NCI-H774 (cell line): ENCODE data around the gene BCL6.

ENCODE experiments used
- DNase-seq: peaks from one replicate; lab custom pipeline; 2025; lab: John Stamatoyannopoulos, UW

Gene BCL6

GRCh38 chr3:187745201-187746058, at the start of gene BCL6:
Gene BCL6, minus strand, starts transcription at chr3:187745468. Its CDS starts 11,775 bp downstream, at chr3:187733693.
- peak; percentile 99 for DNase-seq

- no peak for DNase-seq
Observed at GRCh38 chr3:187794731-187795130, 49.5 kb upstream of the BCL6 start.

- DNase-seq, result no peak
Observed at GRCh38 chr3:187793618-187794017, 48.4 kb upstream of the BCL6 start.

- no peak for DNase-seq
Observed at GRCh38 chr3:187792521-187792920, 47.3 kb upstream of the BCL6 start.

- no peak for DNase-seq
Observed at GRCh38 chr3:187789872-187790271, 44.6 kb upstream of the BCL6 start.

GRCh38 chr3:187788984-187789857, 44.0 kb upstream of the BCL6 start:
- DNase-seq, result no peak

GRCh38 chr3:187783098-187783497, 37.8 kb upstream of the BCL6 start:
- DNase-seq, result no peak

GRCh38 chr3:187782006-187782405, 36.7 kb upstream of the BCL6 start:
- no peak for DNase-seq

GRCh38 chr3:187781001-187781400, 35.7 kb upstream of the BCL6 start:
- no peak for DNase-seq

GRCh38 chr3:187778726-187779125, 33.5 kb upstream of the BCL6 start:
- DNase-seq, result no peak

- no peak for DNase-seq
Observed at GRCh38 chr3:187777331-187777941, 32.2 kb upstream of the BCL6 start.

GRCh38 chr3:187775549-187775948, 30.3 kb upstream of the BCL6 start:
- no peak for DNase-seq

GRCh38 chr3:187774185-187774789, 29.0 kb upstream of the BCL6 start:
- no peak for DNase-seq

GRCh38 chr3:187773233-187774184, 28.2 kb upstream of the BCL6 start:
- no peak for DNase-seq

GRCh38 chr3:187770224-187770623, 25.0 kb upstream of the BCL6 start:
- DNase-seq, result no peak

- DNase-seq, result no peak
Observed at GRCh38 chr3:187769771-187770170, 24.5 kb upstream of the BCL6 start.

GRCh38 chr3:187767266-187768012, 22.2 kb upstream of the BCL6 start:
- DNase-seq, result no peak

- no peak for DNase-seq
Observed at GRCh38 chr3:187765342-187765741, 20.1 kb upstream of the BCL6 start.

GRCh38 chr3:187763850-187764648, 18.8 kb upstream of the BCL6 start:
- DNase-seq, result no peak
